Fibroblast of lung (primary cell): Measurements from ENCODE around the gene SLC38A3. TPM values are rescaled to one million over a fixed set of nuclear protein-coding genes. Genes with fewer than 3 reads are reported as not detected.

Experiments
- DNase-seq, 2 donors: peaks; one replicate each; pipeline versions ENCODE4 v3.0.0 to v3.0.0-alpha.2; 2010; ENCODE audit warnings: low read depth in 2 of 2
- H2AFZ ChIP-seq: 2 replicates; pipeline ENCODE4 v1.5.1; 2012; ENCODE audit warnings: low read length, control low read depth, inconsistent platforms
- H3K27ac ChIP-seq: 2 replicates; pipeline ENCODE4 v1.5.1; 2011; ENCODE audit warnings: low read length, control low read depth; ENCODE audit not compliant: insufficient read depth
- H3K27me3 ChIP-seq: 2 replicates; pipeline ENCODE4 v1.5.1; 2011; ENCODE audit warnings: mild to moderate bottlenecking, low read length; ENCODE audit not compliant: control insufficient read depth, insufficient read depth
- H3K36me3 ChIP-seq: 2 replicates; pipeline ENCODE4 v1.5.1; 2011; ENCODE audit warnings: low read length; ENCODE audit not compliant: control insufficient read depth, insufficient read depth
- H3K4me1 ChIP-seq: 2 replicates; pipeline ENCODE4 v1.5.1; 2011; ENCODE audit warnings: low read length; ENCODE audit not compliant: control insufficient read depth, insufficient read depth; ENCODE audit errors: extremely low read depth
- H3K4me2 ChIP-seq: 2 replicates; pipeline ENCODE4 v1.5.1; 2011; ENCODE audit warnings: low read length, control low read depth; ENCODE audit not compliant: insufficient read depth; ENCODE audit errors: extremely low read depth
- H3K4me3 ChIP-seq, 4 experiments: fragments of 200-600 bp in 1 of 4; sonication (generic) in 1 of 4; replicated peaks in 1 of 4; 2 replicates each; pipeline ENCODE4 v1.5.1; 2011 to 2016; ENCODE audit warnings: low read length in 4 of 4, low read depth in 3 of 4, mild to moderate bottlenecking in 3 of 4, control low read depth in 2 of 4, inconsistent platforms in 1 of 4, mixed read lengths in 1 of 4; ENCODE audit not compliant: insufficient read depth in 1 of 4; ENCODE audit errors: control extremely low read depth in 1 of 4
- H3K79me2 ChIP-seq: 2 replicates; pipeline ENCODE4 v1.5.1; 2012; ENCODE audit warnings: mild to moderate bottlenecking, low read length, inconsistent platforms; ENCODE audit not compliant: control insufficient read depth, insufficient read depth
- H3K9ac ChIP-seq: 2 replicates; pipeline ENCODE4 v1.5.1; 2011; ENCODE audit warnings: mild to moderate bottlenecking, low read length, control low read depth; ENCODE audit not compliant: insufficient read depth
- H3K9me3 ChIP-seq: 2 replicates; pipeline ENCODE4 v1.5.1; 2012; ENCODE audit warnings: low read depth, low read length; ENCODE audit not compliant: control insufficient read depth, insufficient read depth
- H4K20me1 ChIP-seq: 2 replicates; pipeline ENCODE4 v1.5.1; 2011; ENCODE audit warnings: low read length; ENCODE audit not compliant: control insufficient read depth, insufficient read depth; ENCODE audit errors: extremely low read depth
- EZH2 ChIP-seq: IDR thresholded peaks from 2 replicates; pipeline ENCODE4 v1.5.1; 2012; ENCODE audit warnings: low read length, control low read depth, mild to moderate bottlenecking; ENCODE audit errors: missing control alignments
- polyA plus RNA-seq, 2 donors: library from polyadenylated mRNA; depleted of rRNA in 1 of 2; stranded (reverse) in 1 of 2; unstranded in 1 of 2; fragments of >200 nt; gene quantifications; 2 replicates each; pipeline ENCODE4 v1.2.1, GENCODE V29; 2011 to 2012; ENCODE audit warnings: missing spikeins in 1 of 2
- total RNA-seq: library from RNA; depleted of rRNA; stranded (reverse); fragments of >200 nt; gene quantifications from 2 replicates; pipeline ENCODE4 v1.2.1, GENCODE V29; 2014
- TF ChIP-seq, protein P1 (sequence below), 2 donors: IDR thresholded peaks in 1 of 2; conservative IDR thresholded peaks in 1 of 2; 1 replicate in 1 of 2; 2 replicates in 1 of 2; pipeline ENCODE4 v1.5.1; 2011 to 2012; ENCODE audit warnings: low read length in 2 of 2, control low read depth in 1 of 2, inconsistent platforms in 1 of 2, low read depth in 1 of 2, mild to moderate bottlenecking in 1 of 2

SLC38A3 gene
- total and polyA plus RNA-seq, 2 donors (not counting 1 experiment from before 2014, with no cell fraction given): 0.02 TPM; not detected in 1

DNA sequence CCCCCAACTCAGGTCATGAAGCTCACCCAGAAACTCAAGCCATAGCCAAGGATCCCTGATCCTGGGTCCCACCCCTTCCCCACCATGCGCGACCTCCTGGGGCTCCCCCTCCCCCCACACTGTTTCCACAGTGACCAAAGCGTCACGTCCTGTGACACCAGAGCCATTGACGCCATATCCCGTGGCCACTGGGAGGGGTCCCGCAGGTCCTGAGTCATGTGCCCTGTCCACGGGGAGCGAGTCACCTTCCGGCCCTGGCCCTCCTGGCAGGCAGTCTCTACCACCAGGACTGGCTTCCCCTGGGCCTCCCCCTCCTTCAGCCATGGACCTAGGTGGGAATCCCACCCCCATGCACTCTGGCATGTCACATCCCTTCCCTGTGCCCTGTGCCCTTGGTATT lies 34.4 kb upstream of the SLC38A3 start:
- Histone ChIP-seq H3K27ac (no peak overlapping the region), H3K4me1 (peaks cover 7% of the 10 kb centered on the region), H3K9ac (no peak overlapping the region)

DNA sequence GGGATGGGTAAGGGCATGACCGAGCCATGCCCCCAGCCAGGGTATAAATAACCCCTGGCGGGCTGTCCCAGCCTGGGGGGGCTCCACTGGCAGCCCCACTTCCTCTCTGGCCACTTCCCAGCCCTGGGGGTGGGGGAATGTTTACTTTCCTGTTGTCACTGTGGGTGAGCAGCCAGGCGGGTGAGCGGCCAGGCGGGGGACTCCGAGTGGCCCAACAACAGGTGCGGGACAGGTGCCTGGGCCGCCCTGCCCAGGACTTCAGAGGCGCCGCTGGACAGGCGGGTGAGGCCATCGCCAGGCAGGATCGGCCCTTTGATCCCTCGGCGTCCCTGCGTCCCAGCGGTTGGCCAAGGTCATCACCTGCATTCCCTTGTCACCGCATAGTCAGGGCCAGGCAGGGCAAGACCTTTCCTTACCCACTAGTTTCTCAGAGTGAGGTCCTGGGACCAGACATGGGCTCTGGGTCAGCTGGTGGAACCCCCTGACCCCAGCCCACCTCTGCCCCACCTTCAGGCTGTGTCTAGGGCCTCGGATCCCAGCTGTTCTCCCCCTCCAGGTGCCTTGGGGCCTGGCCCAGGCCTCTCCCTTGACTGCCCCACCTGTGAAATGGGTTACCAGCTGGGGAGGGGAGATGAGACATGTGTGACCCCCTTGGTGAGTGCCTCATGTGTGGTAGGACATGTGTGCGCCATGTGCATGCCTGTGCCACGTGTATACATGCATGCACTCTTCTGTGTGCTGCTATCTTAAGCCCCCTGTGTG lies 33.4 kb upstream of the SLC38A3 start:
- no peak overlapping the region for H3K4me2 ChIP-seq
- H3K4me1 ChIP-seq: no peaks in the 10 kb centered on the region
- no peak overlapping the region for H3K27ac ChIP-seq
- no peaks in the 10 kb centered on the region for H3K79me2 ChIP-seq
- H3K9me3 ChIP-seq: no peaks in the 10 kb centered on the region
- H3K27me3 ChIP-seq: no peaks in the 10 kb centered on the region
- no peak for DNase-seq
- H2AFZ ChIP-seq: no peak overlapping the region
- TF ChIP-seq, protein P1, sequence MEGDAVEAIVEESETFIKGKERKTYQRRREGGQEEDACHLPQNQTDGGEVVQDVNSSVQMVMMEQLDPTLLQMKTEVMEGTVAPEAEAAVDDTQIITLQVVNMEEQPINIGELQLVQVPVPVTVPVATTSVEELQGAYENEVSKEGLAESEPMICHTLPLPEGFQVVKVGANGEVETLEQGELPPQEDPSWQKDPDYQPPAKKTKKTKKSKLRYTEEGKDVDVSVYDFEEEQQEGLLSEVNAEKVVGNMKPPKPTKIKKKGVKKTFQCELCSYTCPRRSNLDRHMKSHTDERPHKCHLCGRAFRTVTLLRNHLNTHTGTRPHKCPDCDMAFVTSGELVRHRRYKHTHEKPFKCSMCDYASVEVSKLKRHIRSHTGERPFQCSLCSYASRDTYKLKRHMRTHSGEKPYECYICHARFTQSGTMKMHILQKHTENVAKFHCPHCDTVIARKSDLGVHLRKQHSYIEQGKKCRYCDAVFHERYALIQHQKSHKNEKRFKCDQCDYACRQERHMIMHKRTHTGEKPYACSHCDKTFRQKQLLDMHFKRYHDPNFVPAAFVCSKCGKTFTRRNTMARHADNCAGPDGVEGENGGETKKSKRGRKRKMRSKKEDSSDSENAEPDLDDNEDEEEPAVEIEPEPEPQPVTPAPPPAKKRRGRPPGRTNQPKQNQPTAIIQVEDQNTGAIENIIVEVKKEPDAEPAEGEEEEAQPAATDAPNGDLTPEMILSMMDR (conservative IDR thresholded peaks at IDR 0.05 in 1 of 2, IDR thresholded peaks at IDR 0.05 in 1 of 2; ENCODE audit: low read depth in 1 of 2, low read length in 2 of 2): no peak
- TF ChIP-seq EZH2: no peak
- no peaks in the 10 kb centered on the region for H3K36me3 ChIP-seq
- H4K20me1 ChIP-seq: no peaks in the 10 kb centered on the region
- H3K9ac ChIP-seq: no peak overlapping the region
- H3K4me3 ChIP-seq: no peak overlapping the region

More for the DNA sequence above, 34.4 kb upstream of the SLC38A3 start:
- H3K9me3 ChIP-seq: no peaks in the 10 kb centered on the region
- H4K20me1 ChIP-seq: no peaks in the 10 kb centered on the region
- H3K4me3 ChIP-seq: no peak overlapping the region
- no peaks in the 10 kb centered on the region for H3K79me2 ChIP-seq
- no peak overlapping the region for H2AFZ ChIP-seq
- no peaks in the 10 kb centered on the region for H3K27me3 ChIP-seq
- DNase-seq: peak; percentile 73 to 88
- H3K36me3 ChIP-seq: no peaks in the 10 kb centered on the region
- TF ChIP-seq, protein P1 (conservative IDR thresholded peaks at IDR 0.05 in 1 of 2, IDR thresholded peaks at IDR 0.05 in 1 of 2; ENCODE audit: low read depth in 1 of 2, low read length in 2 of 2): no peak
- no peak for TF ChIP-seq EZH2
- no peak overlapping the region for H3K4me2 ChIP-seq

DNA sequence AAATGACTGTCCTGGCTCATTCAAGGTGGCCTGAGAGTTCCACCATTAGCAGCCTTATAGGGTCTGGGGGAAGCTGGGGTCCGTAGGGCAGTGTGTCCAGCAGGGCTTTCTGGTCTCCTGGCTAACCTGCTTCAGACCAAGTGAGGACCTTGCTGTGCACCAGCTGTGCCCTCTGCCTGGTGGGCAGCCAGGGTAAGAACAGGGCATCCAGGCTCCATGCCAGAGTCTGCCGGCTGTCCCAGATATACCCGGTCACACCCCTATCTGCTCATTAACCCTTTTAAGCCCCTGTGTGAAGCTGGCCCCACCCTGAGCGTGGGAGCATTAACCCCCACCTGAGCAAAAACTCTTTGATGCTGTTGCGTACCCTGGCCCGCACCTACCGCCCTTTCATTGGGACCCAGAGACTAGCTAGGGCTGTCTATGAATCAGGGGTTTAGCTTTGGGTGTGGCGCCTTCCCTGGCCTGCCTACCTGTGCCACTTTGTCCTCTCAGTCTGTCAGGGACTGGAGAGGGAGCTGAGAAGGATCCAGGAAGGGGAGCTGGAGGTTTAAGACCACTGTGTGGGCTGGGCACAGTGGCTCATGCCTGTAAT lies 32.3 kb upstream of the SLC38A3 start:
- H3K79me2 ChIP-seq: no peaks in the 10 kb centered on the region
- H3K4me3 ChIP-seq: no peak overlapping the region
- no peaks in the 10 kb centered on the region for H3K36me3 ChIP-seq

More for the DNA sequence above, 32.3 kb upstream of the SLC38A3 start:
- Histone ChIP-seq H3K4me1 (no peaks in the 10 kb centered on the region), H2AFZ (no peak overlapping the region), H3K27me3 (no peaks in the 10 kb centered on the region), H3K9me3 (no peaks in the 10 kb centered on the region), H3K27ac (no peak overlapping the region), H3K4me2 (no peak overlapping the region), H3K9ac (no peak overlapping the region), H4K20me1 (no peaks in the 10 kb centered on the region)
- DNase-seq: no peak
- TF ChIP-seq, protein P1 (conservative IDR thresholded peaks at IDR 0.05 in 1 of 2, IDR thresholded peaks at IDR 0.05 in 1 of 2; ENCODE audit: low read depth in 1 of 2, low read length in 2 of 2): no peak
- no peak for TF ChIP-seq EZH2
